Stomach (tissue), 9 donors: ENCODE data around the gene PLPP7. TPM values are rescaled to one million over a fixed set of nuclear protein-coding genes. Genes with fewer than 3 reads are reported as not detected.

Source experiments
- DNase-seq, 2 donors: peaks; one replicate each; pipeline versions ENCODE4 v3.0.0 to v3.0.0-alpha.2; 2013 to 2019
- H3K27ac ChIP-seq, 5 donors: fragments of 200-600 bp in 4 of 5; sonication (generic) in 4 of 5; one replicate each; pipeline ENCODE4 v1.5.1; 2013 to 2019; ENCODE audit warnings: mild to moderate bottlenecking in 1 of 5, moderate library complexity in 1 of 5
- H3K27me3 ChIP-seq, 3 donors: fragments of 200-600 bp; sonication (generic); one replicate each; pipeline ENCODE4 v1.5.1; 2017 to 2019; ENCODE audit warnings: mixed run types in 1 of 3
- H3K36me3 ChIP-seq, 4 donors: fragments of 200-600 bp; sonication (generic); 1 replicate in 3 of 4; 2 replicates in 1 of 4; pipeline ENCODE4 v1.5.1; 2016 to 2019
- H3K4me1 ChIP-seq, 4 donors: fragments of 200-600 bp; sonication (generic); one replicate each; pipeline ENCODE4 v1.5.1; 2016 to 2019
- H3K4me3 ChIP-seq, 4 donors: fragments of 200-600 bp; sonication (generic) in 3 of 4; one replicate each; pipeline ENCODE4 v1.5.1; 2016 to 2019; ENCODE audit warnings: mild to moderate bottlenecking in 1 of 4
- H3K9me3 ChIP-seq, 4 donors: fragments of 200-600 bp; sonication (generic); one replicate each; pipeline ENCODE4 v1.5.1; 2016 to 2019
- CTCF ChIP-seq, 7 experiments: fragments of 450-650 bp in 4 of 7; fragments of 200-600 bp in 3 of 7; sonication (generic) in 3 of 7; IDR thresholded peaks; one replicate each; pipeline ENCODE4 v1.5.1; 2016 to 2019; ENCODE audit warnings: antibody characterized with exemption in 7 of 7, control low read depth in 2 of 7, mild to moderate bottlenecking in 1 of 7
- EP300 ChIP-seq: sonication (generic); formaldehyde crosslinking; IDR thresholded peaks from one replicate; pipeline ENCODE4 v1.6.1; 2017; ENCODE audit warnings: antibody characterized with exemption
- POLR2A ChIP-seq, 4 donors: fragments of 450-650 bp; IDR thresholded peaks; one replicate each; pipeline ENCODE4 v1.6.1; 2016; ENCODE audit warnings: antibody characterized with exemption in 4 of 4, control low read depth in 2 of 4, mild to moderate bottlenecking in 1 of 4, moderate library complexity in 1 of 4
- POLR2AphosphoS5 ChIP-seq, 3 donors: sonication (generic); formaldehyde crosslinking; IDR thresholded peaks; one replicate each; pipeline ENCODE4 v1.6.1; 2016; ENCODE audit warnings: antibody characterized with exemption in 3 of 3
- WGBS, 5 donors: extraction: QIAGEN DNeasy Blood & Tissue Kit in 3 of 5; methylation state at CpG; one replicate each; pipeline versions ENCODE4 v1.1.5 to v1.1.7; 2013 to 2018; 5-methylcytosine and 5-hydroxymethylcytosine counted together
- intact Hi-C: fragments of 100-400 bp; cut with DNase I; formaldehyde crosslinking; loops from one replicate; pipeline ENCODE4 v1.15.1; 2023; ENCODE audit warnings: low total_unique reads
- polyA plus RNA-seq, 3 donors: library from polyadenylated mRNA; stranded (reverse); fragments of 200-250 nt; gene quantifications; one replicate each; pipeline ENCODE4 v1.2.3, GENCODE V29; 2013
- total RNA-seq, 5 donors: library from RNA; depleted of rRNA; stranded (reverse); fragments of >200 nt; gene quantifications; one replicate each; pipeline versions ENCODE4 v1.1.0 to v1.2.3, GENCODE V29; 2014 to 2016
- donor health status: healthy with polysubstance abuse.
- donor health status: Bipolar disorder and iron deficiency.
- donor health status: healthy.

The PLPP7 gene
- total and polyA plus RNA-seq, 8 donors, result 0.29 to 1.8 (median 1.6) TPM; not detected in 1

GRCh38 chr9:131306397-131307004 is 17.0 kb downstream of the PLPP7 start:
- no peak overlapping the region for H3K27ac ChIP-seq
- intact Hi-C loops, result no loop called here
- H3K36me3 ChIP-seq, result peaks cover 0 to 9% (median 0%) of the 10 kb centered on the region in 4 donors
- WGBS, 5 donors, result 90 to 94% (median 93%) methylated on average over 14 of the region's 14 CpGs
- no peak for DNase-seq
- no peaks in the 10 kb centered on the region for H3K27me3 ChIP-seq
- no peak for TF ChIP-seq EP300
- no peak for TF ChIP-seq CTCF (IDR thresholded peaks at IDR 0.05)
- TF ChIP-seq POLR2A (IDR thresholded peaks at IDR 0.05), result no peak
- TF ChIP-seq POLR2AphosphoS5 (IDR thresholded peaks at IDR 0.05), result no peak
- no peak overlapping the region for H3K4me3 ChIP-seq
- peaks cover 0 to 6% (median 3%) of the 10 kb centered on the region in 4 donors for H3K4me1 ChIP-seq
- H3K9me3 ChIP-seq, result no peaks in the 10 kb centered on the region

- no peak for DNase-seq
These were observed 18.5 kb downstream of the PLPP7 start for GRCh38 chr9:131307974-131308373.

GRCh38 chr9:131308452-131308851 is 18.9 kb downstream of the PLPP7 start:
- WGBS, 5 donors, result 90 to 94% (median 93%) methylated on average over 10 to 11 of the region's 11 CpGs
- no peaks in the 10 kb centered on the region for H3K27me3 ChIP-seq

More at GRCh38 chr9:131307974-131308373, 18.5 kb downstream of the PLPP7 start:
- Histone ChIP-seq H3K36me3 (peaks cover 0 to 9% (median 0%) of the 10 kb centered on the region in 4 donors), H3K9me3 (no peaks in the 10 kb centered on the region), H3K4me3 (no peak overlapping the region), H3K27ac (no peak overlapping the region), H3K27me3 (no peaks in the 10 kb centered on the region), H3K4me1 (peaks cover 0 to 6% (median 3%) of the 10 kb centered on the region in 4 donors)
- no peak for TF ChIP-seq POLR2AphosphoS5 (IDR thresholded peaks at IDR 0.05)
- no peak for TF ChIP-seq CTCF (IDR thresholded peaks at IDR 0.05)
- 85 to 90% (median 87%) methylated on average over 26 to 31 of the region's 31 CpGs for WGBS, 5 donors
- intact Hi-C loops, result no loop called here

GRCh38 chr9:131308906-131309529 is 19.5 kb downstream of the PLPP7 start:
- peaks cover 0 to 6% (median 3%) of the 10 kb centered on the region in 4 donors for H3K4me1 ChIP-seq
- no peaks in the 10 kb centered on the region for H3K9me3 ChIP-seq
- TF ChIP-seq CTCF (IDR thresholded peaks at IDR 0.05) (no peak), POLR2AphosphoS5 (IDR thresholded peaks at IDR 0.05) (no peak), EP300 (no peak), POLR2A (IDR thresholded peaks at IDR 0.05) (no peak)
- no peak overlapping the region for H3K27ac ChIP-seq
- WGBS, 5 donors, result 75 to 85% (median 80%) methylated on average over 14 to 17 of the region's 17 CpGs
- intact Hi-C loops, result no loop called here
- no peak overlapping the region for H3K4me3 ChIP-seq
- peaks cover 0 to 9% (median 0%) of the 10 kb centered on the region in 4 donors for H3K36me3 ChIP-seq
- DNase-seq, result no peak
- no peaks in the 10 kb centered on the region for H3K27me3 ChIP-seq

More at GRCh38 chr9:131308452-131308851, 18.9 kb downstream of the PLPP7 start:
- no peak overlapping the region for H3K27ac ChIP-seq
- TF ChIP-seq POLR2A (IDR thresholded peaks at IDR 0.05) (no peak), POLR2AphosphoS5 (IDR thresholded peaks at IDR 0.05) (no peak)
- H3K4me3 ChIP-seq, result no peak overlapping the region
- peaks cover 0 to 9% (median 0%) of the 10 kb centered on the region in 4 donors for H3K36me3 ChIP-seq
- H3K9me3 ChIP-seq, result no peaks in the 10 kb centered on the region
- peaks cover 0 to 6% (median 3%) of the 10 kb centered on the region in 4 donors for H3K4me1 ChIP-seq
- DNase-seq, result no peak
- intact Hi-C loops, result no loop called here
